Measurements from ENCODE around the gene HACL1. TPM values are rescaled to one million over a fixed set of nuclear protein-coding genes. Genes with fewer than 3 reads are reported as not detected.

HACL1 gene
- total and polyA plus RNA-seq, 2 donors (not counting 3 experiments of a cell fraction or from before 2014, with no cell fraction given) = 16.5 to 27.4 TPM

DNA sequence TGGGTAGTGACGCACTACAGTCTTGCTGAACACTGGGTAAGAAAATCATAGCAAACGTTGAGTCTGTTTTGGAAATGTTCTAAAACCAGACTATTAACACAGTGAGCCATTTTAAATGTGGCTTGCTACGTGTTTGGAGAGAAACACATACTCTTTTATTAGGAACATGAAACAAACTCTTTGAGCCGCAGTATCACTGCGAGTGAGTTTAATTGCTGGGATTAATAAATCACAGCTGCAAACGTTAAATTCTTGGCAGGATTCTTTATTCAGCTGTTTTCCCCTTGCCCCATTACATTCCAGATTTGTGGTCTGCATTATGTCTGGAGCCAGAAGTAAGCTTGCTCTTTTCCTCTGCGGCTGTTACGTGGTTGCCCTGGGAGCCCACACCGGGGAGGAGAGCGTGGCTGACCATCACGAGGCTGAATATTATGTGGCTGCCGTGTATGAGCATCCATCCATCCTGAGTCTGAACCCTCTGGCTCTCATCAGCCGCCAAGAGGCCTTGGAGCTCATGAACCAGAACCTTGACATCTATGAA, 33.8 kb upstream of the HACL1 start:
- H3K36me3 ChIP-seq (ENCODE audit: control insufficient read depth in 2 of 2, extremely low read depth in 1 of 2, insufficient read depth in 2 of 2, low read length in 2 of 2) = no peaks in the 10 kb centered on the region
- H3K79me2 ChIP-seq (ENCODE audit: control insufficient read depth, insufficient read depth, low read length) = no peaks in the 10 kb centered on the region
- dilution Hi-C loops (cut with MboI; ENCODE audit: extremely low pct_ligation_motif_present, low sequenced_read_pairs) = loop anchor here (25.0 kb wide), 1 partner anchor 427 kb away; no protein-coding TSS in a partner anchor
- H3K9ac ChIP-seq (replicated peaks; ENCODE audit: extremely low read depth, insufficient read depth, low read length) = peak overlapping the region; percentile 77
- peak overlapping the region; percentile 2 for H2AFZ ChIP-seq (ENCODE audit: low read depth, low read length)
- H3K9me3 ChIP-seq (replicated peaks; ENCODE audit: control insufficient read depth, insufficient read depth, low read length) = no peaks in the 10 kb centered on the region
- FAIRE-seq (peak; percentile 35), DNase-seq (ENCODE audit: low read depth, low spot score) (peak; percentile 89)
- H4K20me1 ChIP-seq (replicated peaks; ENCODE audit: control insufficient read depth, extremely low read depth, insufficient read depth, low read length) = no peaks in the 10 kb centered on the region
- ChIA-PET POLR2A (interaction anchor here (0.6 to 3.8 kb wide), 2 partner anchors 12 to 398 kb away, joined by 4 to 21 read pairs; no protein-coding TSS in a partner anchor), CTCF (interaction anchor here (0.6 to 4.7 kb wide), 3 partner anchors 11 to 177 kb away, joined by 3 to 44 read pairs (median 5); partner anchors contain the start of gene ANKRD28)
- no peak for TF ChIP-seq JUN (IDR thresholded peaks at IDR 0.05; ENCODE audit: borderline replicate concordance, insufficient read depth, insufficient read length, low read depth)
- TF ChIP-seq, protein P1, sequence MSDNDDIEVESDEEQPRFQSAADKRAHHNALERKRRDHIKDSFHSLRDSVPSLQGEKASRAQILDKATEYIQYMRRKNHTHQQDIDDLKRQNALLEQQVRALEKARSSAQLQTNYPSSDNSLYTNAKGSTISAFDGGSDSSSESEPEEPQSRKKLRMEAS (IDR thresholded peaks at IDR 0.05; ENCODE audit: insufficient read depth, insufficient read length) = no peak
- TF ChIP-seq EZH2 (IDR thresholded peaks at IDR 0.05; ENCODE audit: borderline replicate concordance, low read depth, low read length, severe bottlenecking) = no peak
- no peak for TF ChIP-seq GATA2 (IDR thresholded peaks at IDR 0.05; ENCODE audit: insufficient read depth, insufficient read length, low read depth, low read length)
- no peak for TF ChIP-seq POLR2AphosphoS5 (IDR thresholded peaks at IDR 0.05; ENCODE audit: insufficient read depth, low read depth, low read length)
- TF ChIP-seq MYC (IDR thresholded peaks at IDR 0.05; ENCODE audit: low read depth, low read length) = no peak
- no peak for TF ChIP-seq POLR2A (IDR thresholded peaks at IDR 0.05; ENCODE audit: low read depth, low read length)
- TF ChIP-seq, protein P2, sequence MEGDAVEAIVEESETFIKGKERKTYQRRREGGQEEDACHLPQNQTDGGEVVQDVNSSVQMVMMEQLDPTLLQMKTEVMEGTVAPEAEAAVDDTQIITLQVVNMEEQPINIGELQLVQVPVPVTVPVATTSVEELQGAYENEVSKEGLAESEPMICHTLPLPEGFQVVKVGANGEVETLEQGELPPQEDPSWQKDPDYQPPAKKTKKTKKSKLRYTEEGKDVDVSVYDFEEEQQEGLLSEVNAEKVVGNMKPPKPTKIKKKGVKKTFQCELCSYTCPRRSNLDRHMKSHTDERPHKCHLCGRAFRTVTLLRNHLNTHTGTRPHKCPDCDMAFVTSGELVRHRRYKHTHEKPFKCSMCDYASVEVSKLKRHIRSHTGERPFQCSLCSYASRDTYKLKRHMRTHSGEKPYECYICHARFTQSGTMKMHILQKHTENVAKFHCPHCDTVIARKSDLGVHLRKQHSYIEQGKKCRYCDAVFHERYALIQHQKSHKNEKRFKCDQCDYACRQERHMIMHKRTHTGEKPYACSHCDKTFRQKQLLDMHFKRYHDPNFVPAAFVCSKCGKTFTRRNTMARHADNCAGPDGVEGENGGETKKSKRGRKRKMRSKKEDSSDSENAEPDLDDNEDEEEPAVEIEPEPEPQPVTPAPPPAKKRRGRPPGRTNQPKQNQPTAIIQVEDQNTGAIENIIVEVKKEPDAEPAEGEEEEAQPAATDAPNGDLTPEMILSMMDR (IDR thresholded peaks at IDR 0.05; ENCODE audit: extremely low read depth in 1 of 2, insufficient read depth in 1 of 2, low read depth in 1 of 2, low read length in 2 of 2) = no peak
- no peak for TF ChIP-seq FOS (IDR thresholded peaks at IDR 0.05; ENCODE audit: borderline replicate concordance, insufficient read depth, low read length)
- no peaks in the 10 kb centered on the region for H3K9me1 ChIP-seq (replicated peaks; ENCODE audit: control insufficient read depth, extremely low read depth, insufficient read depth, low read length)
- no peaks in the 10 kb centered on the region for H3K27me3 ChIP-seq (ENCODE audit: control insufficient read depth in 2 of 2, insufficient read depth in 2 of 2, low read length in 2 of 2)
- no TSS peak for BruUV-seq (replicated peaks)
- H3K27ac ChIP-seq (ENCODE audit: insufficient read depth, low read depth, low read length) = peak overlapping the region; percentile 93
- H3K4me2 ChIP-seq (ENCODE audit: insufficient read depth, low read length) = peak overlapping the region; percentile 21
- intact Hi-C loops (cut with micrococcal nuclease) = loop anchor here (5.0 to 10.0 kb wide), 2 partner anchors 340 to 847 kb away; no protein-coding TSS in a partner anchor
- peaks cover 80% of the 10 kb centered on the region for H3K4me1 ChIP-seq (ENCODE audit: control insufficient read depth, extremely low read depth, insufficient read depth, low read length)
- no peak overlapping the region for H3K4me3 ChIP-seq (replicated peaks in 1 of 3; ENCODE audit: insufficient read depth in 1 of 3, low read depth in 1 of 3, low read length in 3 of 3)
